GM23338 (cell line): ENCODE data around the gene TNNI3K. TPM values are rescaled to one million over a fixed set of nuclear protein-coding genes. Genes with fewer than 3 reads are reported as not detected.

Source experiments
- ATAC-seq: fragments of 200-7000 bp; cut with Tn5 transposase; 3 replicates; pipeline ENCODE4 v1.9.1; 2020
- DNase-seq: peaks from one replicate; pipeline ENCODE4 v3.0.0-alpha.2; 2015; ENCODE audit warnings: low spot score
- H2AFZ ChIP-seq: fragments of 200-600 bp; sonication (generic); 2 replicates; pipeline ENCODE4 v1.8.0; 2016; ENCODE audit warnings: antibody characterized with exemption, mild to moderate bottlenecking, moderate library complexity
- H3F3A ChIP-seq: fragments of 200-600 bp; sonication (generic); replicated peaks from 2 replicates; pipeline ENCODE4 v1.8.0; 2017; ENCODE audit warnings: antibody characterized with exemption, mixed run types, low read depth
- H3K27ac ChIP-seq: fragments of 200-600 bp; sonication (generic); 2 replicates; pipeline ENCODE4 v1.6.1; 2016; ENCODE audit warnings: low read depth
- H3K27me3 ChIP-seq: fragments of 200-600 bp; sonication (generic); 2 replicates; pipeline ENCODE4 v1.8.0; 2016; ENCODE audit warnings: mild to moderate bottlenecking, mixed run types, moderate library complexity; ENCODE audit not compliant: insufficient read depth
- H3K36me3 ChIP-seq: fragments of 200-600 bp; sonication (generic); 2 replicates; pipeline ENCODE4 v1.8.0; 2016; ENCODE audit warnings: mild to moderate bottlenecking; ENCODE audit not compliant: insufficient read depth
- H3K4me1 ChIP-seq: fragments of 200-600 bp; sonication (generic); 2 replicates; pipeline ENCODE4 v1.8.0; 2016; ENCODE audit warnings: mild to moderate bottlenecking, moderate library complexity; ENCODE audit not compliant: insufficient read depth
- H3K4me2 ChIP-seq: fragments of 200-600 bp; sonication (generic); 2 replicates; pipeline ENCODE4 v1.7.1; 2017; ENCODE audit warnings: mixed run types
- H3K4me3 ChIP-seq: fragments of 200-600 bp; sonication (generic); 2 replicates; pipeline ENCODE4 v1.6.1; 2016; ENCODE audit warnings: mixed run types
- H3K79me2 ChIP-seq: fragments of 200-600 bp; sonication (generic); replicated peaks from 2 replicates; pipeline ENCODE4 v1.8.0; 2017; ENCODE audit warnings: mild to moderate bottlenecking; ENCODE audit not compliant: insufficient read depth
- H3K9me2 ChIP-seq: fragments of 200-600 bp; sonication (generic); 2 replicates; pipeline ENCODE4 v1.8.0; 2017; ENCODE audit not compliant: insufficient read depth
- H4K20me1 ChIP-seq: fragments of 200-600 bp; sonication (generic); replicated peaks from 2 replicates; pipeline ENCODE4 v1.8.0; 2017; ENCODE audit warnings: mild to moderate bottlenecking; ENCODE audit not compliant: insufficient read depth
- H3K27ac Mint-ChIP-seq: 2 replicates; pipeline ENCODE4 v1.8.0; 2020; ENCODE audit warnings: inconsistent platforms, mild to moderate bottlenecking, moderate library complexity, mixed read lengths
- H3K27me3 Mint-ChIP-seq: 3 replicates; pipeline ENCODE4 v1.8.0; 2022; ENCODE audit warnings: low read depth, mild to moderate bottlenecking, moderate library complexity, mixed read lengths, inconsistent platforms; ENCODE audit not compliant: insufficient read depth, poor library complexity
- H3K36me3 Mint-ChIP-seq: 3 replicates; pipeline ENCODE4 v1.8.0; 2021; ENCODE audit warnings: low read depth, mild to moderate bottlenecking, inconsistent platforms, moderate library complexity, mixed read lengths
- H3K4me1 Mint-ChIP-seq: 3 replicates; pipeline ENCODE4 v1.8.0; 2020; ENCODE audit warnings: mild to moderate bottlenecking, inconsistent platforms, mixed read lengths
- H3K4me3 Mint-ChIP-seq: 3 replicates; pipeline ENCODE4 v1.8.0; 2021; ENCODE audit warnings: moderate library complexity, mild to moderate bottlenecking, inconsistent platforms, mixed read lengths
- H3K9me3 Mint-ChIP-seq: 3 replicates; pipeline ENCODE4 v1.8.0; 2020; ENCODE audit warnings: moderate library complexity, mild to moderate bottlenecking, inconsistent platforms, mixed read lengths
- CREB1 ChIP-seq: fragments of 250-450 bp; sonication (Bioruptor Pico); IDR thresholded peaks from 2 replicates; pipeline ENCODE4 v1.5.0; 2020; ENCODE audit warnings: low read depth, mild to moderate bottlenecking, moderate library complexity
- EZH2 ChIP-seq: fragments of 200-600 bp; sonication (generic); IDR thresholded peaks from one replicate; pipeline ENCODE4 v1.8.0; 2017; ENCODE audit warnings: antibody characterized with exemption, mild to moderate bottlenecking, low read depth; ENCODE audit not compliant: unreplicated experiment
- EZH2phosphoT487 ChIP-seq: fragments of 200-600 bp; sonication (generic); IDR thresholded peaks from one replicate; pipeline ENCODE4 v1.8.1; 2018; ENCODE audit warnings: antibody characterized with exemption; ENCODE audit not compliant: unreplicated experiment
- JUNB ChIP-seq: IDR thresholded peaks from one replicate; pipeline ENCODE4 v1.6.1; 2016; ENCODE audit warnings: antibody characterized with exemption; ENCODE audit not compliant: unreplicated experiment
- NANOG ChIP-seq: IDR thresholded peaks from 2 replicates; pipeline ENCODE4 v1.6.1; 2016; ENCODE audit warnings: antibody characterized with exemption, borderline replicate concordance
- POLR2AphosphoS5 ChIP-seq: IDR thresholded peaks from 2 replicates; pipeline ENCODE4 v1.6.1; 2016; ENCODE audit warnings: antibody characterized with exemption, low read depth
- REST ChIP-seq: IDR thresholded peaks from one replicate; pipeline ENCODE4 v1.6.1; 2018; ENCODE audit warnings: antibody characterized with exemption; ENCODE audit not compliant: unreplicated experiment
- ZNF114 ChIP-seq: fragments of 250-450 bp; sonication (Bioruptor Pico); IDR thresholded peaks from 2 replicates; pipeline ENCODE4 v1.5.0; 2020; ENCODE audit warnings: mild to moderate bottlenecking, moderate library complexity
- polyA plus RNA-seq: library from polyadenylated mRNA; unstranded; fragments of >200 nt; fragmentation: Nextera tagmentation; extraction: Ambion mirVana; gene quantifications from 2 replicates; pipeline ENCODE4 v1.2.1, GENCODE V29; 2016
- total RNA-seq: library from RNA; depleted of rRNA; stranded (reverse); fragments of >200 nt; shearing (Covaris generic); gene quantifications from 2 replicates; pipeline ENCODE4 v1.2.3, GENCODE V29; 2014

TNNI3K gene
- total and polyA plus RNA-seq, 2 experiments from 2014 or later = not detected

DNA sequence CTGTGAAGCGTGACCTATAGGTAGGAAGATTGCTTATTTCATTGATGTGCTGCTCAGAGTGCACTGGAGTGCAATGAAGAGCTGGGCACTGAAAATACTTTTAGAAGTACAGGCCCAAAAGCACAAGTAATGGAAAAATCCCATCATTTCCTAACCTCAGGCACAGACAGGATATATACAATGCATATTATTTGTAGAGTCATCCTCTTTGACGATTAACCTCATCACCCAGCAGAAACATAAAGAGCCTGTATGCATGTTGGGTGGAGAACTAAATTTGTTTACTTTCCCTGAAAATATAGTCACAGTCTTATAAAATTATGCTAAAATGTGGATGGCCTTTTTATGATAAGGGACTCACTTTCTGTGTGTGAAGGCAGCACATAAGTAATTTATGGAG, 98.1 kb downstream of the TNNI3K start:
- no peaks in the 10 kb centered on the region for H3K36me3 Mint-ChIP-seq
- Histone ChIP-seq H3K4me1 (no peaks in the 10 kb centered on the region), H3K79me2 (no peaks in the 10 kb centered on the region), H2AFZ (peak overlapping the region; percentile 49; the same call in 1 of the 2 replicates), H3K4me2 (no peak overlapping the region), H3K4me3 (no peak overlapping the region), H3K9me2 (no peaks in the 10 kb centered on the region), H3K36me3 (no peaks in the 10 kb centered on the region), H3K27me3 (no peaks in the 10 kb centered on the region), H3K27ac (no peak overlapping the region), H4K20me1 (no peaks in the 10 kb centered on the region), H3F3A (no peaks in the 10 kb centered on the region)
- H3K9me3 Mint-ChIP-seq = no peaks in the 10 kb centered on the region
- H3K27me3 Mint-ChIP-seq = no peaks in the 10 kb centered on the region
- no peak overlapping the region for H3K4me3 Mint-ChIP-seq
- TF ChIP-seq JUNB = no peak
- ATAC-seq (no peak), DNase-seq (no peak)
- no peaks in the 10 kb centered on the region for H3K4me1 Mint-ChIP-seq
- H3K27ac Mint-ChIP-seq = no peak overlapping the region

GRCh38 chr1:74334147-74334546, 99.0 kb downstream of the TNNI3K start:
- no peaks in the 10 kb centered on the region for H3K27me3 Mint-ChIP-seq
- no peak for ATAC-seq
- no peaks in the 10 kb centered on the region for H3K4me1 Mint-ChIP-seq
- Histone ChIP-seq H3K4me2 (no peak overlapping the region), H2AFZ (no peak overlapping the region), H3K4me3 (no peak overlapping the region), H3K36me3 (no peaks in the 10 kb centered on the region), H3K4me1 (no peaks in the 10 kb centered on the region), H3K27ac (no peak overlapping the region), H3K79me2 (no peaks in the 10 kb centered on the region), H4K20me1 (no peaks in the 10 kb centered on the region), H3K9me2 (no peaks in the 10 kb centered on the region), H3K27me3 (no peaks in the 10 kb centered on the region), H3F3A (no peaks in the 10 kb centered on the region)
- H3K27ac Mint-ChIP-seq = no peak overlapping the region
- H3K4me3 Mint-ChIP-seq = no peak overlapping the region
- DNase-seq = no peak
- no peaks in the 10 kb centered on the region for H3K36me3 Mint-ChIP-seq
- TF ChIP-seq NANOG (no peak), JUNB (no peak), EZH2phosphoT487 (no peak), POLR2AphosphoS5 (no peak), ZNF114 (CRISPR knock-in tag) (no peak), CREB1 (CRISPR knock-in tag) (no peak), EZH2 (no peak)
- no peaks in the 10 kb centered on the region for H3K9me3 Mint-ChIP-seq

- H3K27me3 ChIP-seq = no peaks in the 10 kb centered on the region
- no peak overlapping the region for H2AFZ ChIP-seq
- Mint-ChIP-seq H3K4me3 (no peak overlapping the region), H3K4me1 (no peaks in the 10 kb centered on the region), H3K27me3 (no peaks in the 10 kb centered on the region), H3K36me3 (no peaks in the 10 kb centered on the region), H3K9me3 (no peaks in the 10 kb centered on the region), H3K27ac (no peak overlapping the region)
- no peaks in the 10 kb centered on the region for H3K4me1 ChIP-seq
- no peak overlapping the region for H3K27ac ChIP-seq
- no peaks in the 10 kb centered on the region for H3K9me2 ChIP-seq
- no peak for TF ChIP-seq REST
- no peak for TF ChIP-seq JUNB
- no peak for TF ChIP-seq EZH2phosphoT487
- no peaks in the 10 kb centered on the region for H3K79me2 ChIP-seq
- no peaks in the 10 kb centered on the region for H3K36me3 ChIP-seq
- H3F3A ChIP-seq = no peaks in the 10 kb centered on the region
- DNase-seq (no peak), ATAC-seq (no peak)
- H3K4me3 ChIP-seq = no peak overlapping the region
- H3K4me2 ChIP-seq = no peak overlapping the region
- no peaks in the 10 kb centered on the region for H4K20me1 ChIP-seq
Measured at GRCh38 chr1:74340656-74341055, 105.5 kb downstream of the TNNI3K start.
